Stomach (tissue), 4 donors: ENCODE results near the gene TUSC2.

Experiments
- CTCF ChIP-seq, 7 experiments: fragments of 450-650 bp in 4 of 7; fragments of 200-600 bp in 3 of 7; sonication (generic) in 3 of 7; IDR thresholded peaks; one replicate each; pipeline ENCODE4 v1.5.1; 2016 to 2019; ENCODE audit warnings: antibody characterized with exemption in 7 of 7, control low read depth in 2 of 7, mild to moderate bottlenecking in 1 of 7
- EP300 ChIP-seq: sonication (generic); formaldehyde crosslinking; IDR thresholded peaks from one replicate; pipeline ENCODE4 v1.6.1; 2017; ENCODE audit warnings: antibody characterized with exemption
- POLR2A ChIP-seq, 4 donors: fragments of 450-650 bp; IDR thresholded peaks; one replicate each; pipeline ENCODE4 v1.6.1; 2016; ENCODE audit warnings: antibody characterized with exemption in 4 of 4, control low read depth in 2 of 4, mild to moderate bottlenecking in 1 of 4, moderate library complexity in 1 of 4

GRCh38 chr3:50373146-50374051 is 45.4 kb upstream of the TUSC2 start:
- TF ChIP-seq POLR2A (IDR thresholded peaks at IDR 0.05) (no peak), CTCF (IDR thresholded peaks at IDR 0.05) (no peak), EP300 (no peak)
